ENCODE measurements around the gene HCN4.

The HCN4 gene

DNA sequence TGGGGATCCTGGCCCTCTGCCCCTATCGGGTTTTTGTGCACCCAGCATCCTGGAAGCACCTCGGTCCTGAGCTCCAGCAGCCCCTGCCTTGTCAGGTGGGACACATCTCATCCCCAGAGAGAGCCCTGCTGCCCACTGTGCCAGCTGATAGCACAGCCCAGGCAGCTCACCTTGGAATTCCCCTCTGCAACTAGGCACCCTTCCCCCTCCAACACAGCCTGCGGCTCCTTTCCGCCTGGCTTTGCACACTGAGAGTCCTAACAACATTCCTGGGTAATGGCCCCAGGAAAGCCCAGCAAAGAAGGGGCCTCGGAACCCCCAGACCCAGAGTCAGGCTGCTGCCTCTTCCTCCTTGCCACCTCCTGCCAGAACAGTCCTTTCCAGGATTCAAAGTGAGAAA, 5.9 kb downstream of the HCN4 start:
- DNase-seq (ENCODE audit: low read depth) = no peak
- TF ChIP-seq CTCF (conservative IDR thresholded peaks at IDR 0.05; ENCODE audit: low read depth, low read length) = no peak
- H3K4me3 ChIP-seq (ENCODE audit: low read depth, low read length) = no peak overlapping the region

DNA sequence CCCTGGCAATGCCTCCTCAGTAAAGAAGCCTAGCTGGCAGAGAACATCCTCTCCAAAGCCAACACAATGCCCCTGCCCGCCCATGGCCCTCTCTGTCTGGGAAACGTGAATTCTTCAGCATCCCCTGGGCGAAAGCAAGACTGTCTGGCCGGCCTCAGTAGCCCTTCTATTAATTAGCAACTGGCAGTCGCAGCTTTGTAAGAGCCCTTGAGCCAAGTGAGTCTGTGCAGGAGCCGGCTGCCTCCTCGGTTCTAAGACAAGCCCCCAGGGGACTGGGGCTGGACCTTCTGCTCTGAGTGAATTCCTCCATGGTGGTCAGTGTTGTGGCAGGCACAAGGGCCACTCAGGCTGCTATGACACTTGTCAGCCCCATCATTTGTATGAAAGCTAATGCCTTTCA, 7.4 kb downstream of the HCN4 start:
- no peak for TF ChIP-seq CTCF (conservative IDR thresholded peaks at IDR 0.05; ENCODE audit: low read depth, low read length)
- DNase-seq (ENCODE audit: low read depth) = no peak
- no peak overlapping the region for H3K4me3 ChIP-seq (ENCODE audit: low read depth, low read length)

GRCh38 chr15:73359651-73360050, 9.1 kb downstream of the HCN4 start:
- no peak for DNase-seq (ENCODE audit: low read depth)
- no peak for TF ChIP-seq CTCF (conservative IDR thresholded peaks at IDR 0.05; ENCODE audit: low read depth, low read length)
- H3K4me3 ChIP-seq (ENCODE audit: low read depth, low read length) = no peak overlapping the region

DNA sequence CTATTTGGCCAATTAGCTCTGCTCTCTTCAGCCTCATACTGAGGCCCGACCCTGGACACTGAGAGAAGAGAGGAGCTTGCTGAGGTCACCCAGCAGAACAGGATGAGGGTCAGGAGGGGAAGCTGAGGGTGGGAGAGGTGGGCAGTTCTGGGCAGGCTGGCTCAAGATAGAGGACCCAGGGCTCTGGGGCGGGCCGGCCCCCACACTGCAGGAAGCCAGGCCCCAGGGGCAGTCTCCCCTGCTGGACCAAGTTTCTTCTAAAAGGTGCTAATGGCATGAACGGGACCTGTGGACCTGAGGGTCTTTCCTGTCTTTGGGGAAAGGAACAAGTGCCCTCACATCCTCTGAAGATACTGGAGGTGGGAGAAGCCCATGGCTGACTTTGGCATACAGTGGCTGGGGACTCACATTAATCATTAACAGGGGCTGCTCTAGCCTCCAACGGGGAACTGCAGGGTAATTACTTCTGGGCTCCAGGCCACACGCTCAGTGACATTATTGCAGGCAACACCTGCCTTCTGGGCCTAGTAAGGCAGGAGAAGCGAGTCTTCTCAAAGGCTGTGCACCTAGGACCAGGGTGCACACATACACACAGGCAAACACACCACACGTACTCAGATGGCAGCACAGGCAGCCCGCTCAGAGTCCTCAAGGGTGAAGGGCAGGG, 10.6 kb downstream of the HCN4 start:
- DNase-seq (ENCODE audit: low read depth) = no peak
- TF ChIP-seq CTCF (conservative IDR thresholded peaks at IDR 0.05; ENCODE audit: low read depth, low read length) = no peak
- H3K4me3 ChIP-seq (ENCODE audit: low read depth, low read length) = no peak overlapping the region

DNA sequence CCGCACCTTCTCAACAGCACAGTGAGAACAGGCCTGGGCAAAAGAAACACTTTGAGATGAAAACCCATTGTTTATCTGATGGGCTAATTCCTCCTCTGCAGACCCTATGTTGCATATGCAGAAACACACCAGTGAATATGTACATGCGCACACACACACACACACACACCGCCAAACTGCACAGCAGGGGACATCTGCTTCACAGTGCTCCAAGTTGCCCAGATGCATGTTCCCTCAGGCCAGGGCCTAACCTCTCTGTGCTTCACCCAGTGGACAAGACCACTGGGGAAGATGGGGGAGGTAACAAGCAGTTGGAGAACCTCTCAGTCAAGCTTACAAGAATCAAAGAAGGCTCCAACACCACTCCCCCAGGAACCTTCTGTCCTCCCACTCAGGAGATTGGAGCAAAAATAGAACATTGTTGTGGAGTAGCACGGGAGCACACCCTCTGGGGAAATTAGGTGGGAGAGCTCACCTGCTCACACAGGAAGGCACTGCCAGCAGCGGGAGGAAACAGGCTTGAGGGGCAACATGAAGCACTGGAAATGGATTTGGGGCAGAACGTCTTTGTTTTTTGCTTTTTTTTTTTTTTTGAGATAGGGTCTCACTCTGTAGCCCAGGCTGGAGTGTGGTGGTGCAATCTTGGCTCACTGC, 13.0 kb downstream of the HCN4 start:
- H3K4me3 ChIP-seq (ENCODE audit: low read depth, low read length) = no peak overlapping the region
- DNase-seq (ENCODE audit: low read depth) = no peak
- TF ChIP-seq CTCF (conservative IDR thresholded peaks at IDR 0.05; ENCODE audit: low read depth, low read length) = no peak

- no peak overlapping the region for H3K4me3 ChIP-seq (ENCODE audit: low read depth, low read length)
- DNase-seq (ENCODE audit: low read depth) = no peak
- TF ChIP-seq CTCF (conservative IDR thresholded peaks at IDR 0.05; ENCODE audit: low read depth, low read length) = no peak
These were observed 14.5 kb downstream of the HCN4 start for GRCh38 chr15:73354241-73354640.

DNA sequence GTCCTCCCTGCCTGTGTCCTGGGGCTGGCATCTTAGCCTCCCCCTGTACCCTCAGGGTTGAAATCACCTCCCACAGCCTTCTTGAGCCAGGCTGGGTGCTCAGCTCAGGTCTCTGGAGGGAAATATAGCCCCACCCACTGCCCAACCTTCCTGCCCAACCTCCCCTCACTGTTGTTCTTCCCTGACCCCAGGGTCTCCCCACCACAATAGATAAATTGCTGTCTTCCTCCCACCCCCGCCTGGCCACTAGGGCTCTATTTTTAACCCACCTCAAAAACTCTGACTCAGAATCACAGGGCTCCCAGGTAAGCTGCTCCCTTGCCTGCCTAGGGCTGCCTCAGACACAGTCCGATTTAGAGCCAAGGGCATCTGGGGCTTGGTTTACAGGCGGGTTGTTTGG, 15.0 kb downstream of the HCN4 start:
- H3K4me3 ChIP-seq (ENCODE audit: low read depth, low read length) = no peak overlapping the region
- no peak for DNase-seq (ENCODE audit: low read depth)
- TF ChIP-seq CTCF (conservative IDR thresholded peaks at IDR 0.05; ENCODE audit: low read depth, low read length) = no peak

All from choroid plexus epithelial cell (primary cell).